Peyer's patch (tissue), 4 donors: ENCODE data around the gene DMD.

Experiments used
- CTCF ChIP-seq, 6 experiments: fragments of 450-650 bp in 4 of 6; fragments of 200-600 bp in 2 of 6; sonication (generic) in 1 of 6; IDR thresholded peaks; one replicate each; pipeline ENCODE4 v1.5.1; 2017 to 2019; ENCODE audit warnings: antibody characterized with exemption in 6 of 6, mild to moderate bottlenecking in 3 of 6, moderate library complexity in 1 of 6
- POLR2A ChIP-seq, 2 donors: fragments of 450-650 bp; IDR thresholded peaks; one replicate each; pipeline ENCODE4 v1.5.1; 2017; ENCODE audit warnings: antibody characterized with exemption in 2 of 2, mild to moderate bottlenecking in 2 of 2, moderate library complexity in 2 of 2

- TF ChIP-seq POLR2A (IDR thresholded peaks at IDR 0.05) (no peak), CTCF (IDR thresholded peaks at IDR 0.05) (no peak)
Observed at GRCh38 chrX:31704938-31705337, 1506.4 kb downstream of the DMD start.
